GM12873 (cell line): ENCODE results near the gene RNF148.

Source experiments
- CTCF ChIP-seq: IDR thresholded peaks from 2 replicates; pipeline ENCODE4 v1.5.1; 2012; ENCODE audit warnings: low read depth, mild to moderate bottlenecking, moderate library complexity, low read length, control low read depth; ENCODE audit not compliant: insufficient read depth; ENCODE audit errors: missing control alignments

RNF148 gene

GRCh38 chr7:122689346-122690109, 13.2 kb downstream of the RNF148 start:
- no peak for TF ChIP-seq CTCF

- no peak for TF ChIP-seq CTCF
Measured at GRCh38 chr7:122688400-122688998, 14.2 kb downstream of the RNF148 start.

- no peak for TF ChIP-seq CTCF
Measured at GRCh38 chr7:122686360-122686878, 16.3 kb downstream of the RNF148 start.

GRCh38 chr7:122684504-122684903, 18.2 kb downstream of the RNF148 start:
- TF ChIP-seq CTCF = no peak

- TF ChIP-seq CTCF = no peak
Measured at GRCh38 chr7:122682815-122683550, 19.7 kb downstream of the RNF148 start.

GRCh38 chr7:122679813-122680212, 22.9 kb downstream of the RNF148 start:
- TF ChIP-seq CTCF = no peak

- no peak for TF ChIP-seq CTCF
Measured at GRCh38 chr7:122677149-122677548, 25.6 kb downstream of the RNF148 start.
